Neural progenitor cell (in vitro differentiated cells): Measurements from ENCODE around the gene BTRC.

Experiments used
- CTCF ChIP-seq: fragments of 200-600 bp; sonication (generic); IDR thresholded peaks from 2 replicates; pipeline ENCODE4 v1.5.1; 2017; ENCODE audit warnings: antibody characterized with exemption, mild to moderate bottlenecking
- EZH2 ChIP-seq: fragments of 200-600 bp; sonication (generic); IDR thresholded peaks from 2 replicates; pipeline ENCODE4 v1.6.1; 2017; ENCODE audit warnings: antibody characterized with exemption, mild to moderate bottlenecking, moderate library complexity

- no peak for TF ChIP-seq CTCF
- no peak for TF ChIP-seq EZH2
Observed at GRCh38 chr10:101575580-101576210, 221.7 kb downstream of the BTRC start.
